Activated CD8-positive, alpha-beta memory T cell treated with anti-CD3 and anti-CD28 coated beads, Interleukin-2, amount 10 ng/mL, durations not matched to agents 7 days and 5 days (primary cell): ENCODE data around the gene MBD3L4. TPM values are rescaled to one million over a fixed set of nuclear protein-coding genes. Genes with fewer than 3 reads are reported as not detected.

Experiments
- ATAC-seq: fragments of 150-1000 bp; cut with Tn5 transposase; one replicate; pipeline ENCODE4 v1.10.0; 2021; ENCODE audit warnings: moderate library complexity
- CTCF ChIA-PET: fragments of 350-600 bp; sonication (Branson Sonifier 250); formaldehyde crosslinking; loops from one replicate; lab custom pipeline; 2021; ENCODE audit warnings: antibody characterized with exemption; lab: Charles Lee
- DNase-seq: peaks from one replicate; pipeline ENCODE4 v3.0.0-alpha.2; 2020
- H3K27ac Mint-ChIP-seq: one replicate; pipeline ENCODE4 v1.8.0; 2021; ENCODE audit warnings: mild to moderate bottlenecking, mixed read lengths
- H3K27me3 Mint-ChIP-seq: one replicate; pipeline ENCODE4 v1.8.0; 2021; ENCODE audit warnings: mixed read lengths
- H3K36me3 Mint-ChIP-seq: one replicate; pipeline ENCODE4 v1.8.0; 2021; ENCODE audit warnings: mild to moderate bottlenecking, mixed read lengths
- H3K4me1 Mint-ChIP-seq: one replicate; pipeline ENCODE4 v1.8.0; 2021; ENCODE audit warnings: mixed read lengths
- H3K4me3 Mint-ChIP-seq: one replicate; pipeline ENCODE4 v1.8.0; 2021; ENCODE audit warnings: mild to moderate bottlenecking, moderate library complexity, mixed read lengths
- H3K9me3 Mint-ChIP-seq: one replicate; pipeline ENCODE4 v1.8.0; 2022; ENCODE audit warnings: low read depth, mixed read lengths
- total RNA-seq, 2 experiments: library from RNA; stranded (reverse); gene quantifications; one replicate each; pipeline ENCODE4 v1.2.3, GENCODE V29; 2021

The MBD3L4 gene
- total RNA-seq, 2 experiments from 2014 or later, result not detected

GRCh38 chr19:6987850-6988249 lies 52.1 kb downstream of the MBD3L4 start:
- ATAC-seq (no peak), DNase-seq (no peak)
- H3K36me3 Mint-ChIP-seq, result peaks cover 9% of the 10 kb centered on the region
- H3K4me3 Mint-ChIP-seq, result no peak overlapping the region
- peaks cover 20% of the 10 kb centered on the region for H3K9me3 Mint-ChIP-seq
- no peaks in the 10 kb centered on the region for H3K4me1 Mint-ChIP-seq
- CTCF ChIA-PET, result no interaction called here
- H3K27me3 Mint-ChIP-seq, result no peaks in the 10 kb centered on the region
- H3K27ac Mint-ChIP-seq, result no peak overlapping the region

Other genes starting within 250 kb of the MBD3L4 start
- under 1 TPM; 0.44 to 0.54 TPM for gene ADGRE1, start 152.6 kb downstream of the MBD3L4 start, total RNA-seq
- gene MBD3L2B, start 18.7 kb downstream of the MBD3L4 start, total RNA-seq, result not detected
- gene MBD3L5, start 9.6 kb downstream of the MBD3L4 start, total RNA-seq, result not detected
- not detected for gene MBD3L2, start 9.1 kb upstream of the MBD3L4 start, total RNA-seq
- gene MBD3L3, start 18.5 kb upstream of the MBD3L4 start, total RNA-seq, result not detected
- gene ZNF557, start 29.5 kb upstream of the MBD3L4 start, total RNA-seq, result 10 to 100 TPM; 13.3 to 13.5 TPM